Stimulated activated CD4-positive, alpha-beta T cell treated with anti-CD3 and anti-CD28 coated beads, TNF-alpha, amount 100 ng/mL, for 24 hours (primary cell): ENCODE results near the gene ATP13A3.
"Not testable (repeated sequence)": the region's sequence is repeated elsewhere in the genome, so short reads cannot be mapped to it uniquely, and the experiment has no call there.

Source experiments
- DNase-seq, 3 experiments: peaks; one replicate each; pipeline ENCODE4 v3.0.0-alpha.2; 2020; ENCODE audit warnings: low read depth in 3 of 3

Gene ATP13A3

DNA sequence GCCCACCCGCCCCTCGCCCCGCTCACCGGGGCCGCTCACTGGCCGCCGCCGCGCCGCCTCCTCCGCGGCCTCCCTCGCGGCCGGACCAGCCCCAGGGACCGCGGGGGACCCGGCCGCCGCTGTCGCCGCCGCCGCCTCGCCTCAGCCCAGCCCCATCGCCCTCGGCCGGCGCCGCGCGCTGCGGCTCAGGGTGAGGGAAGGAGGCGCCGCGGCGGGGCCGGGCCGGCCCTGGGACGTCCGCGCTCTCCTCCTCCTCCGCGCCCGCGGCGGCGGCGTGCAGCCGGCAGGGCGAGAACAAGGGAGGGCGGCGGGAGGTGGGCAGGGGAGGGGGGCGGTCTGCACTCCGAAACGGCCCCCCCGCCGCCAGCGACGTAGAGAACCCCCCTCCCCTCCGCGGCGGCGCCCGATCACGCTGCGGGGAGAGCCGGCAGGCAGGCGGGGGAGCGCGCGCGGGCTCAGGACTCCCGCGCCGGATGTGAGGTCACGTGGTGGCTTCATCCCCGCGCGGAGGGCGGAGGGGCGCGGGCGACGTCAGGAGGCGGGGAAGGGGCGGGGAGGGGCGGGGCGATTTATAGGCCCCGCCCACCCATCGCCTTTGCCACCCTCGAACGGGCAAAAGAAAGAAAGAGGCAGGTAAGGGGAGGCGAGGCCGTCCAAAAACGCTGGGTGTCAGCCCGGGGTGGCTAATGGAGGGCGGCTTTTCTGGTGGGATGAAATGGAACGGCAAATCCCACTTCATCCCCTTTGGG, at the start of gene ATP13A3:
Gene ATP13A3, minus strand, starts transcription at position 463 of the 749 bp plus-strand sequence. CDS start 24,812 bp downstream, outside the sequence.
- peak; percentile 76 to 85 (median 81) for DNase-seq

DNA sequence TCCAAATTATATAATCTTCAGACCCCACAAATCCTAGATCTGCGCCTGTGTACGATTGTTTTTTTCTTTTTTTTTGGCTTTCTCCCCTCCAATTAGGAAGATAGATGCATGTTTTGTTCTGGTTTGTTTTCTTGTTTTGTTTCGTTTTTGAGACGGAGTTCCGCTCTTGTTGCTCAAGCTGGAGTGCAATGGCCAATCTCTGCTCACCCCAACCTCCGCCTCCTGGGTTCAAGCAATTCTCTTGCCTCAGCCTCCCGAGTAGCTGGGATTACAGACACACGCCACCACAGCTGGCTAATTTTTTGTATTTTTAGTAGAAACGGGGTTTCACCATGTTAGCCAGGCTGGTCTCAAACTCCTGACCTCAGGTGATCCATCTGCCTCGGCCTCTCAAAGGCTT, 48.4 kb upstream of the ATP13A3 start:
- DNase-seq: not testable (repeated sequence)

DNA sequence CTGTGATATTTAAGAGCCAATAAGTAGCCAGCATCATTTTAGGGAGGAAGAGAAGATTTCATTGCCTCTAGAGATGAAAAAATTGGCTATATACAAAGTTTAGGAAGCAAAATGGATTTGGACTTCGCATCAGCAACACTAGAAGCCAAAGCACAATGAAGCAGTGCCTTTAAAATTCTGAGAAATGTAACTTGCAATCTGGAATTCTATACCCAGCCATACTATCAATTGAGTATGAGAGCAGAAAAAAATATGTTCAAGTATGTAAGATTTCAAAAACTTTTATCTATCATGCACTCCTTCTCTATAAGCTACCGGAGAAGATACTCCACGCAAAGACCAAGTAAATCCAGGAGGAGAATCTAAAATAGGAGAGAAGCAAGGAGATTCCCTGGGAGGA, 47.4 kb upstream of the ATP13A3 start:
- DNase-seq: no peak

DNA sequence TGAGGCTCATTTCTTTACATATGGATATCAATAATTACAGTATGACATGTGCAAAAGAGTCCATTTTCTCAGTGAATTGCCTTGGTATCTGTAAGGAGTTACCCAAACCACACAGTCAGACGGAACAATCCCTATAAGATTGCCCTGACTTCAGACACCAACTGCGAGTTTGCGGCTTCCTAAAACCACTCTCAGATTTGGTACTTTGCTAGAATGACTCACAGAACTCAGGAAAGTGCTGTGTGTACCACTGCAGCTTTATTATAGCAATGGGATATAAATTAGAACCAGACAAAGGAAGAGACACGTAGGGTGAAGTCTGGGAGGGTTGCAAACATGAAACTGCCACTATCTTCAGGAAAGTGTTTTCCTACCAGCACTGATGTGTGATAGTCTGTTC, 45.8 kb upstream of the ATP13A3 start:
- DNase-seq: no peak

DNA sequence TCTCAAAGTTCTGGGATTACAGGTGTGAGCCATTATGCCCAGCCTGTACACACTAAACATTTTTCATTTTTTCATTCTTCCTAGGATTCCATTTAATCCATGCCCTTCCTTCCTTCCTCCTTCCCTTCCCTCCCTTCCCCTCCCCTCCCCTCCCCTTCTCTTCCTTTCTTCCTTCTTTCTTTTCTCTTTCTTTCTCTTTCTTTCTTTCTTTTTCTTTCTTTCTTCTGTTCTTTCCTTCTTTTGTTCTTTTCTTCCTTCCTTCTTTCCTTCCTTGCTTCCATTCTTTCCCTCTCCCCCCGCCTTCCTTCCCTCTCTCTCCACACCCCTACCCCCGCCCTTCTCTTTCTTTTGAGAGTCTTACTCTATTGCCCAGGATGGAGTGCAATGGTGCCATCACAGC, 40.9 kb upstream of the ATP13A3 start:
- DNase-seq: no peak

DNA sequence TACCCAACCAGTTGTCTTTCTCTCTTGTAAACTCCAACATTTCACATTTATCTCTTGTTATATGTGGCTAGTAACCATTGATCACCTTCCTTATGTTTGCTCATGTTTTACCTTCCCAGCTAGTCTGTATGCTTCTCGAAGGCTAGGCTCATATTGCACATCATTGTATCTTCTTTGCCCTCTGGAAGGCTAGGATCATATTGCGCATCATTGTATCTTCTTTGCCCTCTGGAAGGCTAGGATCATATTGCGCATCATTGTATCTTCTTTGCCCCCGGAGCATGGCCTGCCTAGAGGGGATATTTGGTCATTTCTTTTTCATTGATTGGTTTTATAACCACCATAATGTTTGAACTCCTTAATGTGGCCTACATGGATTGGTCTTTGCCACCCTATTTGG, 39.4 kb upstream of the ATP13A3 start:
- no peak for DNase-seq

DNA sequence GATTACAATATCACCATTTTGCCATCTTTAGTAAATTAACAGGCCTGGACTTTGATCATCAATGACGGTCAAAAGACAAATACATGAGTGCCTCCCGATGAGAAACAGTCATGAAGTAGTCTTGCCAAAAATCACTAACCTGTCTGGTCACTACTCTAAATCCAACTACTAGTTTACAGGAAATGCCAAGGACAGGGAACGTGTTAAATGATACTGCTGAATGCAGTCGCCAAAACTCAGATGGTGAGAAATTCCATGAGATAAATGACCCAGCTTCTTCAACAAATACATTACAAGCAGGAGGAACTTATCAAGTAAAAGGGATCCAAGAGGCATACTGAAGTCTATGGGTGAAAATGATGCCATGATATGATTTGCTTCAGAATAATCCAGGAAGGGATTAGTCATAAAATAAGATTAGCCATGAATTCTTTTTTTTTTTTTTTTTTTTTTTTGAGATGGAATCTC, 35.8 kb upstream of the ATP13A3 start:
- no peak for DNase-seq

DNA sequence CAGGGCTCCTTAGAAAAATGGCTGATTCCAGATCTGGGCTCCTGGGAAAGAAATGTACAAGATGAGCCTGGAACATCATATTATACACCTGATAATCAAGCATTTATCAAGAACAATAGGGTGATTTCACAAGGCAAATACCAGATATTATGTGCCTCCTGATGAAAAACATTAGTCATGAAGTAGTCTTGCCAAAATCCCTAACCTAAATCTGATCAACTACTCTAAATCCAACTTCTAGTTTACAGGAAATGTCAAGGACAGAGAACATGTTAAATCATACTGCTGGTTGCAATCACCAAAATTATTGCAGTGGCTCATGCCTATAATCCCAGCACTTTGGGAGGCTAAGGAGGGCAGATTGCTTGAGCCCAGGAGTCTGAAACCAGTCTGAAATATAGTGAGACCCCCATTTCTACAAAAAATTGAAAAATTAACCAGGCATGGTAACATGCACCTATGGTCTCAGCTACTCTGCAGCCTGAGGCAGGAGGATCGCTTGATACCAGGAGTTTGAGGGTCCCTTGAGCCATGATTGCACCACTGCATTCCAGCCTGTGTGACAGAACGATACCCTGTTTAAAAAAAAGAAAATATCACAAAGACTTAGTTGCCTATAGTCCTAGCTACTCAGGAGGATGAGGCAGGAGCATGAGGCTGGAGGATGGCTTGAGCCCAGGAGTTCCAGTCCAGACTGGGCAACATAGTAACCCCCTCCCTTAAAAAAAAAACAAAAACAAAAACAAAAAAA, 34.9 kb upstream of the ATP13A3 start:
- DNase-seq: no peak

DNA sequence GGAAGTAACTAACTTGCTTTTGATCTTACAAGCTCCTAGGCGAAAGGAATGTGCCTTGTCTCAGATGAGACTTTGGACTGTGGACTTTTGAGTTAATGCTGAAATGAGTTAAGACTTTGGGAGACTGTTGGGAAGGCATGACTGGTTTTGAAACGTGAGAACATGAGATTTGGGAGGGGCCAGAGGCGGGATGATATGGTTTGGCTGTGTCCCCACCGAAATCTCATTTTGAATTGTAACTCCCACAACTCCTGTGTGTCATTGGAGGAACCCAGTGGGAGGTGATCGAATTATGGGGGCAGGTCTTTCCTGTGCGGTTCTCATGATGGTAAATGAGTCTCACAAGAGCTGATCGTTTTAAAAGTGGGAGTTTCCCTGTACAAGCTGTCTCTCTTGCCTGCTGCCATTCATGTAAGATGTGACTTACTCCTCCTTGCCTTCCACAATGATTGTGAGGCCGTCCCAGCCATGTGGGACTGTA, 33.9 kb upstream of the ATP13A3 start:
- peak; percentile 43 to 80 (median 64) for DNase-seq

DNA sequence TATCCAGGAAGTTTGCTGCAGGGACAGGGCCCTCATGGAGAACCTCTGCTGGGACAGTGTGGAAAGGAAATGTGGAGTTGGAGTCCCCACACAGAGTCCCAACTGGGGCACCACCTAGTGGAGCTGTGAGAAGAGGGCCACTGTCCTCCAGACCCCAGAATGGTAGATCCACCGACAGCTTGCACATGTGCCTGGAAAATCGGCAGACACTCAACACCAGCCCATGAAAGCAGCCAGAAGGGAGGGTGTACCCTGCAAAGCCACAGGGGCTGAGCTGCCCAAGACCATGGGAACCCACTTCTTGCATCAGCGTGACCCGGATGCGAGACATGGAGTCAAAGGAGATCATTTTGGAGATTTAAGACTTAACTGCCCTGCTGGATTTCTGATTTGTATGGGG, 33.4 kb upstream of the ATP13A3 start:
- DNase-seq: not testable (repeated sequence)

DNA sequence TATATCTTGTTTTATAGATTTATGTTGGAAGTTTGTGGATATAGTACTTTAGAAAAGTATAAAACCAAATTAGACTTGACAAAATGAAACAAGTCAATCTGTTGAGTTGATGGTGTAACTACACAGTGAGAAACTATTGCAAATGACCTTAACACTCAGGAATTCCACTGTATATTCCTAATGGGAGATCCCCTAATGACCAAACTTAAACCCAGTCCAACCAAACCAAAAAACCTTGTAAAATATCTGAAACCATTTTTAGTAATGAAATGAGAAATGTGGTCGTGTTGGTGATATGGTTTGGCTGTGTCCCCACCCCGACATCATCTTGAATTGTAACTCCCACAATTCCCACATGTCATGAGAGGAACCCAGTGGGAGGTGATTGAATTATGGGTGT, 31.9 kb upstream of the ATP13A3 start:
- DNase-seq: no peak

DNA sequence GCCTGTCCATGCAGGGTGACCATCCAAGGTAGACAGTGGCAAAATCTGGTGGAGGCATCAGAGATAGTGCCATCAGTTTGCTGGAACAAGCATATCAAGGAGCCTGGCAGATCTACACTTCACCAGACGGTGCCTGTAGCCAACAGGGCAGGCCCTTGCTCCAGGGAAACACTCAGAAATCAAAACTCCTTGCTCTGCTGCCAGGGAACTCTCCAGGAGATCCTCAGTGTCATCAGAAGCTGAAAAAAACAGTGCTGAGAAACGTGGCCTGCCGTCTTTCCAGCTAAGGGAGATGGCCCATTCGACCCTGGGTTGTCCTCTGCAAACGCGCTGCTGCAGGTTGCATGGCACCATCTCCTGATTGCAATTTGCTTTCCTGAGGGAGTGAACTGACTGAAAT, 30.5 kb upstream of the ATP13A3 start:
- DNase-seq: no peak

DNA sequence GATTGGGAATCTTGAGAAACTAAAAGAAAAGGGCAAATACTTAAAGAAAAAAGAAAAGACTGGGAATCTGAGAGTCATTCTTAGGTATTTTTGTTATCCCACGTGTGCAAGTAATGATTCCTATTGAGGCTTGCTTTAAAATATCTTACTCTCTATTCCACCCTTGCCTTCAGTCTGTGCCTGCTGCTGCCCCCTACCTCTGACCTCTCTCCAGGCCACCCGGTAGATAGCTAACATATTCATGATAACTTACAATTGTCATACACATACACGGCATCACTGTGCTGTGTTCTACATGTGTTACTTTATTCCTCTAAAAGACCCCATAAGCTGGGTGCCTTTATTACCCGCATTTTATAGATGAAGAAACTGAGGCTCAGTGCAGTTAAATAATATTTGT, 27.8 kb upstream of the ATP13A3 start:
- no peak for DNase-seq

DNA sequence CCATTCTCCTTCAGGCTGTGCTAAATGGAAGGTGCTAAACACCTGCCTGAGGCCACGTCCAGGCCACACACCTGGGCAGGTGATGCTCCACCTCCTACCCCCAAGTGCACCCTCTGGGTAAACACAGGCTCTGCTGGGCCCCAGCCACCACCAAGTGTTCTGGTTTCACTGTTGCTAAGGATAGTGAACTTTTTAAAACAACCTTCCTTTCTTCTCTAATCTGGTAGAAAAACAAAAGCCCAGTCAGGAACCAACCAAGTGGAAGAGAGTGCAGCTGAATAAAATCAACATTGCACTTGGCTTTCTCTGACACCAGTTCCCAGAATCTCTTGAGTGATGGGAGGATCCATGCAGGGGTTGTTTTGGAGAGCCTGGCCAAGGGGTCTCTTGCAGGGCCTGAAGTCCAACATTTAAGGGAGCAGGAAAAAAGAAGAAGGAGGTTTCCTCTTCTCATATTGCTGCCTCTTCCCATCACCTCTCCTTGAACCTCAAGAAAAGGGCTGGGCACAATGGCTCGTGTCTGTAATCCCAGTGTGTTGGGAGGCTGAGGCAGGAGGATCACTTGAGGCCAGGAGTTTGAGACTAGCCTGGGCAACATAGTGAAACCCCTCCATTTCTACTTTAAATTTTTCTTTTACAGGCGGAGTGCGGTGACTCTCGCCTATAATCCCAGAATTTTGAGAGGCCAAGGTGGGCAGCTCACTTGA, 26.2 kb upstream of the ATP13A3 start:
- no peak for DNase-seq

DNA sequence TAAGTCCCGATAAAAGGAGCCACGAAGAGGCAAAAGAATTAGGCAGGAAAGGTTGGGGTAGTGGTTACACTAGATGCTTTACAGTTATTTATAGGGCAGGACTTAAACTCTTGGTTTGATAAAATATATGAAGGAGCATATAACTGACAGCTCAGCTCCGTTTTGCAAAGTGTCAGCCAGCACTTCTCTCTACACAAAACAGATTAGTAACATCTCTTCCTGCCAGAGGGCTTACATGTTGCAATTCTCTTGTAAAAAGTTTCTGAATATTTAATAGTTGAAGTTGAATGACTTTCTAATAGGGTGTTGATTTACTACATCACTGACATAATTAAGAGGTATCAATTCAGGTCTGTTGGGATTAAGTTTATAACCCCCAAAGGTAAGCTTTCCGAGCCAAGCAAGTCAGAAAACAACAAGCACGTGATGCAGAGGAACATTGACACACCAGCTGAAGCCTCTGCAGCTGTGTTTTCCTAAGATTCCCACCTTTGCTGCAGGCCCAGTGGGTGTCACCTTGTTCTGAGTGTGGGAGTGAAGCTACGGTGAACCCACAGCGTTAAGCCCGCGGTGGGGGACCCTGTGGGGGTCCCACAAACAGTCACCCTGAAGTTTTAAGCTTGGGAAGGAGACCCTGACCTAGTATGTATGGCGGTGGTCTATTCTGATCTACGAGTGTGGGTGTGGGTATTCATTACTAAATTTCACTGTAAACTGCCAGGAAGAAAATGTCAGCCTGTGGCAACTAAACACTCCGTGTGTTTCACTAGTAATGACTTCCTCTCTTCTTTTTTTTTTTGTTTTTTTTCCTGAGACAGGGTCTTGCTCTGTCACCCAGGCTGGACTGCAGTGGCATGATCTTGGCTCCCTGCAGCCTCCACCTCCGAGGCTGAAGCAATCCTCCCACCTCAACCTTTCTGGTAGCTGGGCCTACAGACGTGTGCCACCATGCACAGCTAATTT, 22.0 kb upstream of the ATP13A3 start:
- no peak for DNase-seq

DNA sequence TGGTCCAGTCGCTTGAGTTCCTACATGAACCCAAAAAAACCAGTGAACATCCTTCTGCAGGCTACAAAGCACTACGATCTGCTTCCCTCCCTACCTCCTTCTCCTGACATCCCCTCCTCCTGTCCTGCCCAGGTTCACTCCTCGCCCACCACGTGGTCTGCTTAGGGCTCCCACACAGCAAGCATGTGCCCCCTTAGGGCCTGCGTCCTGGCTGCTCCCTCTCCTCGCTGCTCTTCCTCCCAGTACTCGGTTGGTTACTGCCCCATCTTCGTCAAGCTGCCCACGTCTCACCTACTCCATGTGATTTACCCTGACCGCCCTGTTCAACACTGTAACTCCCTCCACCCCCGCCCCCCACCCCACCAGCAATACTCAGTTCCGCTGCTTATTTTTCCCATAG, 20.8 kb upstream of the ATP13A3 start:
- no peak for DNase-seq

DNA sequence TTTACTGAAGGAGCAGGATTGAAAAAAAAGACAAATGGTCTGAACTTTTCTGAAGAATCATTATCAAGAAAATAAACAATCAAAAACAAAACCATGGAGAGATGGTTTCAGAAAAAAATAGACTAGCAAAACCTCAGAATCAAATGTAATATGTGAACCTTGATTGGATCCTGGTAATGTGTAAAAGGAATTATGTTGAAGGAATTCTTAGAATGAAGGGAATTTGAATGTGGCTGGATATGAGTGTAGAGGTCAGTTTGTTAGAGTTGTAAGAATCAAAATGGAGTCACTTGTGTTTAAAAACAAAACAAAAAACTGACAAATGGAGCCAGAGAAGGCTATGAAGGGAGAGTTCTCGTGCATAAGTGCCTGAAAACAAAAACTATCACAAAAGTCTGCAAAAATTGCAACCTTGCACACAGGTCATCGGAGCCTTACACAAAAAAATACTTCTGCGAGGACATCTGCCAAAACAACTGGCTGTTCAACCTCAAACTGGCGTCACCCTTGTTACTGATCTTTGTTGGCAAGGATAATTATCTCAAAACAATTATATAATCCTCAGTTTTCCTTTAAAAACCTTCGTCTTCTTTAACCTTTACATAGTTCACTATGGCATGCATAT, 19.1 kb upstream of the ATP13A3 start:
- DNase-seq: no peak

DNA sequence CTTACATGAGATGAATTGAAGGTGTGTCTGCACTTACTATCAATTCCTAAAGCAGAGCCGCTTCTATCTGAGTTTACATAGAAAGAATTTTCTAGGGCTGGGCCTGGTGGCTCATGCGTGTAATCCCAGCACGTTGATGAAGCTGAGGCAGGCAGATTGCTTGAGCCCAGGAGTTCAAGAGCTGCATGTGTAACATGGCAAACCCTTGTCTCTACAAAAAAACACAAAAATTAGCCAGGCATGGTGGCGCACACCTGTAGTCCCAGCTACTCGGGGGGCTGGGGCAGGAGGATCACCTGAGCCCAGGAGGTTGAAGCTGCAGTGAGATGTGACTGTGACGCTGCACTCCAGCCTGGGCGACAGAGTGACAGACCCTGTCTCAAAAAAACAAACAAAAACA, 18.1 kb upstream of the ATP13A3 start:
- DNase-seq: no peak

DNA sequence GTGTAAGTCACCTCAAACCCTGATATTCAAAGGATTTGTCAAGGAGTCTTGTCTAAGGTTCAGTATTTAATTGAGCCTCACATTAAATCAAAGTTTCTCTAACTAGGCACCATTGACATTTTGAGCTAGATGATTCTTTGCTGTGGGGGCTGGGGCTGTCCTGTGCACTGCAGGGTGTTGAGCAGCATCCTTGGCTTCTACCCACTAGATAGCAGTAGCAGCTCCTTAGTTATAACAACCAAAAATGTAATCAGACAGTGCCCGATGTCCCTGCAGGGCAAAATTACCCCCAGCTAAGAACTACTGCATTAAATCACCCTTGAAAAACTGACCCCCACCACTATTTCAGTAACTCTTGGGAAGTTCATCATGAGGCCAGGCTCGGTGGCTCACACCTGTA, 17.3 kb upstream of the ATP13A3 start:
- no peak for DNase-seq

DNA sequence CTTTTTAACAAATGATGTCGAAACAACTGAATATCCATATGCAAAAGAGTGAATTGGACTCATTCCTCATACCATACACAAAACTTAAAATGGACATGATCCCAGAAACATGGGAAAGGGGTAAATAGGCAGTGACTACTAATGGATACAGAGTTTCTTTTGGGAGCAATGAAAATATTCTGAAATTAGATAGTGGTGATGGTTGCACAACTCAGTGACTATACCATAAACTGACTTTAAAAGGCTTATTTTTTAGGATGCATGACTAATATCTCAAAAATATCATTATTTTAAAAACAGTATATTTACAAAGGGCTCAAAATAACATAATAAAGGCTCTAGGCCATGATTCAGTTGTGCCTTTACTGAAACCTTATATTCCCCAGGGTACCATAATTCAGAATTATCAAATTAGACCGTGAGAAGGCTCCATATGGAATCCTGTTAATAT, 16.3 kb upstream of the ATP13A3 start:
- no peak for DNase-seq

DNA sequence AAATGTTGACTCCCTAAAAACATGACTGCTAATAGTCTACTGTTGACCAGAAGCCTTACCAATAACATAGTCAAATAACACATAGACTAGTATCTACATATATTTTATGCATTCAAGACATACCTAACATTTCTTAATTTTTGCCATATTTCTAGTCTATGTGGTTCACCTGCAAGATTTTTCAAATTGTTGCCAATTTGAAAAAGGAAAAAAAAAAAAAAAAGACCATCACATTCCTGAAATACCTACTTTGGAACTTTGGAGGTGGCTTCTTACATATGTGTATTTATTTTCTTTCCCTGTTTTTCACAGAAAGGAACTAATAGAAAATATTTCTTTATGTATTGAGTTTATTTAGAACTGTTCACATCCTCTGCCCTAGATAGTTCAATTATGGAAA, 13.4 kb upstream of the ATP13A3 start:
- DNase-seq: no peak
